Skeletal muscle tissue (tissue), 4 donors: ENCODE measurements around the gene KCNQ4. TPM values are rescaled to one million over a fixed set of nuclear protein-coding genes. Genes with fewer than 3 reads are reported as not detected.

ENCODE experiments used
- H3K27ac ChIP-seq: one replicate; pipeline ENCODE4 v1.7.0; 2013; ENCODE audit warnings: mild to moderate bottlenecking, low read depth, low read length, inconsistent platforms
- H3K27me3 ChIP-seq, 3 donors: one replicate each; pipeline ENCODE4 v1.7.0; 2013; ENCODE audit warnings: low read length in 3 of 3; ENCODE audit not compliant: control insufficient read depth in 3 of 3, insufficient read depth in 3 of 3
- H3K36me3 ChIP-seq, 3 donors: one replicate each; pipeline ENCODE4 v1.7.0; 2013; ENCODE audit warnings: low read length in 3 of 3; ENCODE audit not compliant: control insufficient read depth in 3 of 3, insufficient read depth in 3 of 3
- H3K4me1 ChIP-seq, 3 donors: one replicate each; pipeline ENCODE4 v1.7.0; 2013; ENCODE audit warnings: low read length in 3 of 3, mild to moderate bottlenecking in 3 of 3; ENCODE audit not compliant: control insufficient read depth in 3 of 3, insufficient read depth in 3 of 3
- H3K4me3 ChIP-seq, 3 donors: one replicate each; pipeline ENCODE4 v1.7.0; 2013; ENCODE audit warnings: low read length in 3 of 3
- H3K9ac ChIP-seq, 3 donors: one replicate each; pipeline ENCODE4 v1.7.0; 2013; ENCODE audit warnings: low read length in 3 of 3, mild to moderate bottlenecking in 3 of 3, moderate library complexity in 2 of 3, low read depth in 1 of 3
- H3K9me3 ChIP-seq, 3 donors: one replicate each; pipeline ENCODE4 v1.7.0; 2013; ENCODE audit warnings: low read length in 3 of 3; ENCODE audit not compliant: control insufficient read depth in 3 of 3
- total RNA-seq: library from RNA; depleted of rRNA; stranded (reverse); fragments of >200 nt; gene quantifications from one replicate; pipeline ENCODE4 v1.2.3, GENCODE V29; 2014
- donor health status: Osteomylitis.

KCNQ4 gene
- total RNA-seq, 1 donor from 2014 or later, result 4.2 TPM

GRCh38 chr1:40785446-40785845 is 1.9 kb downstream of the KCNQ4 start:
- Histone ChIP-seq H3K27me3 (peaks cover 0 to 4% (median 0%) of the 10 kb centered on the region in 3 donors), H3K9me3 (no peaks in the 10 kb centered on the region), H3K9ac (peak overlapping the region; percentile 33 to 79 (median 76)), H3K36me3 (no peaks in the 10 kb centered on the region), H3K27ac (peak overlapping the region; percentile 87), H3K4me3 (peak overlapping the region in 2 of 3 donors; percentile 22 to 71), H3K4me1 (peaks cover 24 to 50% (median 37%) of the 10 kb centered on the region in 3 donors)

GRCh38 chr1:40786171-40786994 is 2.8 kb downstream of the KCNQ4 start:
- peaks cover 0 to 4% (median 0%) of the 10 kb centered on the region in 3 donors for H3K27me3 ChIP-seq
- peaks cover 24 to 53% (median 37%) of the 10 kb centered on the region in 3 donors for H3K4me1 ChIP-seq
- no peak overlapping the region for H3K27ac ChIP-seq
- H3K36me3 ChIP-seq, result no peaks in the 10 kb centered on the region
- H3K9me3 ChIP-seq, result no peaks in the 10 kb centered on the region
- peak overlapping the region in 1 of 3 donors; percentile 6 for H3K4me3 ChIP-seq
- H3K9ac ChIP-seq, result peak overlapping the region in 1 of 3 donors; percentile 45

- H3K27me3 ChIP-seq, result peaks cover 0 to 4% (median 0%) of the 10 kb centered on the region in 3 donors
- H3K4me1 ChIP-seq, result peaks cover 24 to 54% (median 34%) of the 10 kb centered on the region in 3 donors
- no peak overlapping the region for H3K27ac ChIP-seq
- no peaks in the 10 kb centered on the region for H3K9me3 ChIP-seq
- H3K36me3 ChIP-seq, result no peaks in the 10 kb centered on the region
- no peak overlapping the region for H3K4me3 ChIP-seq
- no peak overlapping the region for H3K9ac ChIP-seq
Observed at GRCh38 chr1:40786995-40787705, 3.6 kb downstream of the KCNQ4 start.

- H3K4me1 ChIP-seq, result peaks cover 19 to 46% (median 26%) of the 10 kb centered on the region in 3 donors
Observed at GRCh38 chr1:40787737-40788560, 4.4 kb downstream of the KCNQ4 start.

GRCh38 chr1:40788561-40789341 is 5.2 kb downstream of the KCNQ4 start:
- H3K9ac ChIP-seq, result peak overlapping the region in 1 of 3 donors; percentile 25
- peaks cover 14 to 45% (median 21%) of the 10 kb centered on the region in 3 donors for H3K4me1 ChIP-seq
- no peaks in the 10 kb centered on the region for H3K9me3 ChIP-seq
- H3K4me3 ChIP-seq, result no peak overlapping the region
- no peaks in the 10 kb centered on the region for H3K36me3 ChIP-seq
- no peak overlapping the region for H3K27ac ChIP-seq
- no peaks in the 10 kb centered on the region for H3K27me3 ChIP-seq

More at GRCh38 chr1:40787737-40788560, 4.4 kb downstream of the KCNQ4 start:
- Histone ChIP-seq H3K27ac (no peak overlapping the region), H3K9ac (no peak overlapping the region), H3K36me3 (no peaks in the 10 kb centered on the region), H3K9me3 (no peaks in the 10 kb centered on the region), H3K27me3 (no peaks in the 10 kb centered on the region), H3K4me3 (no peak overlapping the region)

- H3K4me1 ChIP-seq, result peaks cover 13 to 49% (median 20%) of the 10 kb centered on the region in 3 donors
- H3K27me3 ChIP-seq, result no peaks in the 10 kb centered on the region
- H3K36me3 ChIP-seq, result no peaks in the 10 kb centered on the region
- no peak overlapping the region for H3K4me3 ChIP-seq
- H3K9me3 ChIP-seq, result no peaks in the 10 kb centered on the region
- no peak overlapping the region for H3K27ac ChIP-seq
- H3K9ac ChIP-seq, result no peak overlapping the region
Observed at GRCh38 chr1:40789342-40789598, 5.7 kb downstream of the KCNQ4 start.

- H3K9ac ChIP-seq, result no peak overlapping the region
- no peaks in the 10 kb centered on the region for H3K27me3 ChIP-seq
- no peaks in the 10 kb centered on the region for H3K36me3 ChIP-seq
- no peak overlapping the region for H3K4me3 ChIP-seq
- no peak overlapping the region for H3K27ac ChIP-seq
- peaks cover 8 to 44% (median 16%) of the 10 kb centered on the region in 3 donors for H3K4me1 ChIP-seq
- no peaks in the 10 kb centered on the region for H3K9me3 ChIP-seq
Observed at GRCh38 chr1:40789661-40790430, 6.3 kb downstream of the KCNQ4 start.

- Histone ChIP-seq H3K4me3 (no peak overlapping the region), H3K9ac (no peak overlapping the region), H3K4me1 (peaks cover 14 to 44% (median 16%) of the 10 kb centered on the region in 3 donors), H3K36me3 (no peaks in the 10 kb centered on the region), H3K9me3 (no peaks in the 10 kb centered on the region), H3K27ac (no peak overlapping the region), H3K27me3 (no peaks in the 10 kb centered on the region)
Observed at GRCh38 chr1:40792036-40792435, 8.4 kb downstream of the KCNQ4 start.

- no peaks in the 10 kb centered on the region for H3K27me3 ChIP-seq
- H3K4me1 ChIP-seq, result peaks cover 29 to 60% (median 31%) of the 10 kb centered on the region in 3 donors
- no peak overlapping the region for H3K27ac ChIP-seq
- no peaks in the 10 kb centered on the region for H3K9me3 ChIP-seq
- no peak overlapping the region for H3K4me3 ChIP-seq
- H3K9ac ChIP-seq, result no peak overlapping the region
- no peaks in the 10 kb centered on the region for H3K36me3 ChIP-seq
Observed at GRCh38 chr1:40793617-40794016, 10.0 kb downstream of the KCNQ4 start.
